ENCODE measurements around the gene SFMBT2.

Gene SFMBT2

GRCh38 chr10:7374795-7375194 lies 36.0 kb downstream of the SFMBT2 start:
- H3K27me3 ChIP-seq (ENCODE audit: control insufficient read depth in 5 of 5, insufficient read depth in 4 of 5, low read length in 5 of 5): no peaks in the 10 kb centered on the region
- no peak overlapping the region for H3K9ac ChIP-seq (ENCODE audit: low read length in 5 of 5)
- H3K4me3 ChIP-seq (ENCODE audit: low read depth in 1 of 5, low read length in 5 of 5): no peak overlapping the region
- peaks cover 0 to 5% (median 4%) of the 10 kb centered on the region in 5 donors for H3K9me3 ChIP-seq (ENCODE audit: control insufficient read depth in 5 of 5, low read length in 5 of 5)
- H3K36me3 ChIP-seq (ENCODE audit: control insufficient read depth in 5 of 5, insufficient read depth in 5 of 5, low read length in 5 of 5): peaks cover 0 to 36% (median 6%) of the 10 kb centered on the region in 5 donors
- H3K27ac ChIP-seq (ENCODE audit: low read depth, low read length): no peak overlapping the region
- peaks cover 0 to 10% (median 0%) of the 10 kb centered on the region in 5 donors for H3K4me1 ChIP-seq (ENCODE audit: control insufficient read depth in 5 of 5, insufficient read depth in 5 of 5, low read length in 5 of 5)

GRCh38 chr10:7373039-7373438 lies 37.8 kb downstream of the SFMBT2 start:
- no peak overlapping the region for H3K4me3 ChIP-seq (ENCODE audit: low read depth in 1 of 5, low read length in 5 of 5)
- no peaks in the 10 kb centered on the region for H3K27me3 ChIP-seq (ENCODE audit: control insufficient read depth in 5 of 5, insufficient read depth in 4 of 5, low read length in 5 of 5)
- H3K36me3 ChIP-seq (ENCODE audit: control insufficient read depth in 5 of 5, insufficient read depth in 5 of 5, low read length in 5 of 5): peaks cover 0 to 32% (median 7%) of the 10 kb centered on the region in 5 donors
- H3K4me1 ChIP-seq (ENCODE audit: control insufficient read depth in 5 of 5, insufficient read depth in 5 of 5, low read length in 5 of 5): peaks cover 0 to 10% (median 0%) of the 10 kb centered on the region in 5 donors
- H3K27ac ChIP-seq (ENCODE audit: low read depth, low read length): no peak overlapping the region
- no peak overlapping the region for H3K9ac ChIP-seq (ENCODE audit: low read length in 5 of 5)
- H3K9me3 ChIP-seq (ENCODE audit: control insufficient read depth in 5 of 5, low read length in 5 of 5): peaks cover 0 to 5% (median 4%) of the 10 kb centered on the region in 5 donors

- Histone ChIP-seq H3K27ac (ENCODE audit: low read depth, low read length) (no peak overlapping the region), H3K4me1 (ENCODE audit: control insufficient read depth in 5 of 5, insufficient read depth in 5 of 5, low read length in 5 of 5) (peaks cover 0 to 10% (median 0%) of the 10 kb centered on the region in 5 donors), H3K4me3 (ENCODE audit: low read depth in 1 of 5, low read length in 5 of 5) (no peak overlapping the region), H3K36me3 (ENCODE audit: control insufficient read depth in 5 of 5, insufficient read depth in 5 of 5, low read length in 5 of 5) (peaks cover 0 to 29% (median 8%) of the 10 kb centered on the region in 5 donors), H3K9me3 (ENCODE audit: control insufficient read depth in 5 of 5, low read length in 5 of 5) (peaks cover 0 to 5% (median 4%) of the 10 kb centered on the region in 5 donors), H3K27me3 (ENCODE audit: control insufficient read depth in 5 of 5, insufficient read depth in 4 of 5, low read length in 5 of 5) (no peaks in the 10 kb centered on the region), H3K9ac (ENCODE audit: low read length in 5 of 5) (no peak overlapping the region)
Observed at GRCh38 chr10:7372504-7372903, 38.3 kb downstream of the SFMBT2 start.

GRCh38 chr10:7370511-7370910 lies 40.3 kb downstream of the SFMBT2 start:
- no peaks in the 10 kb centered on the region for H3K27me3 ChIP-seq (ENCODE audit: control insufficient read depth in 5 of 5, insufficient read depth in 4 of 5, low read length in 5 of 5)
- H3K9me3 ChIP-seq (ENCODE audit: control insufficient read depth in 5 of 5, low read length in 5 of 5): peaks cover 0 to 5% (median 4%) of the 10 kb centered on the region in 5 donors
- no peak overlapping the region for H3K9ac ChIP-seq (ENCODE audit: low read length in 5 of 5)
- H3K27ac ChIP-seq (ENCODE audit: low read depth, low read length): no peak overlapping the region
- peaks cover 0 to 3% (median 0%) of the 10 kb centered on the region in 5 donors for H3K4me1 ChIP-seq (ENCODE audit: control insufficient read depth in 5 of 5, insufficient read depth in 5 of 5, low read length in 5 of 5)
- no peak overlapping the region for H3K4me3 ChIP-seq (ENCODE audit: low read depth in 1 of 5, low read length in 5 of 5)
- peaks cover 0 to 42% (median 19%) of the 10 kb centered on the region in 5 donors for H3K36me3 ChIP-seq (ENCODE audit: control insufficient read depth in 5 of 5, insufficient read depth in 5 of 5, low read length in 5 of 5)

- Histone ChIP-seq H3K9ac (ENCODE audit: low read length in 5 of 5) (no peak overlapping the region), H3K9me3 (ENCODE audit: control insufficient read depth in 5 of 5, low read length in 5 of 5) (peaks cover 0 to 5% (median 0%) of the 10 kb centered on the region in 5 donors), H3K27ac (ENCODE audit: low read depth, low read length) (no peak overlapping the region), H3K4me1 (ENCODE audit: control insufficient read depth in 5 of 5, insufficient read depth in 5 of 5, low read length in 5 of 5) (no peaks in the 10 kb centered on the region), H3K4me3 (ENCODE audit: low read depth in 1 of 5, low read length in 5 of 5) (no peak overlapping the region), H3K27me3 (ENCODE audit: control insufficient read depth in 5 of 5, insufficient read depth in 4 of 5, low read length in 5 of 5) (no peaks in the 10 kb centered on the region), H3K36me3 (ENCODE audit: control insufficient read depth in 5 of 5, insufficient read depth in 5 of 5, low read length in 5 of 5) (peaks cover 0 to 41% (median 28%) of the 10 kb centered on the region in 5 donors)
Observed at GRCh38 chr10:7365027-7365745, 45.6 kb downstream of the SFMBT2 start.

- Histone ChIP-seq H3K9me3 (ENCODE audit: control insufficient read depth in 5 of 5, low read length in 5 of 5) (peaks cover 0 to 5% (median 0%) of the 10 kb centered on the region in 5 donors), H3K9ac (ENCODE audit: low read length in 5 of 5) (no peak overlapping the region), H3K27ac (ENCODE audit: low read depth, low read length) (no peak overlapping the region), H3K36me3 (ENCODE audit: control insufficient read depth in 5 of 5, insufficient read depth in 5 of 5, low read length in 5 of 5) (peaks cover 0 to 37% (median 28%) of the 10 kb centered on the region in 5 donors), H3K4me1 (ENCODE audit: control insufficient read depth in 5 of 5, insufficient read depth in 5 of 5, low read length in 5 of 5) (no peaks in the 10 kb centered on the region), H3K27me3 (ENCODE audit: control insufficient read depth in 5 of 5, insufficient read depth in 4 of 5, low read length in 5 of 5) (no peaks in the 10 kb centered on the region), H3K4me3 (ENCODE audit: low read depth in 1 of 5, low read length in 5 of 5) (no peak overlapping the region)
Observed at GRCh38 chr10:7364474-7364873, 46.4 kb downstream of the SFMBT2 start.

GRCh38 chr10:7363700-7364099 lies 47.1 kb downstream of the SFMBT2 start:
- Histone ChIP-seq H3K36me3 (ENCODE audit: control insufficient read depth in 5 of 5, insufficient read depth in 5 of 5, low read length in 5 of 5) (peaks cover 0 to 45% (median 28%) of the 10 kb centered on the region in 5 donors), H3K9ac (ENCODE audit: low read length in 5 of 5) (no peak overlapping the region), H3K4me3 (ENCODE audit: low read depth in 1 of 5, low read length in 5 of 5) (no peak overlapping the region), H3K27ac (ENCODE audit: low read depth, low read length) (no peak overlapping the region), H3K9me3 (ENCODE audit: control insufficient read depth in 5 of 5, low read length in 5 of 5) (peaks cover 0 to 5% (median 0%) of the 10 kb centered on the region in 5 donors), H3K27me3 (ENCODE audit: control insufficient read depth in 5 of 5, insufficient read depth in 4 of 5, low read length in 5 of 5) (no peaks in the 10 kb centered on the region), H3K4me1 (ENCODE audit: control insufficient read depth in 5 of 5, insufficient read depth in 5 of 5, low read length in 5 of 5) (no peaks in the 10 kb centered on the region)

GRCh38 chr10:7362471-7362870 lies 48.4 kb downstream of the SFMBT2 start:
- no peaks in the 10 kb centered on the region for H3K4me1 ChIP-seq (ENCODE audit: control insufficient read depth in 5 of 5, insufficient read depth in 5 of 5, low read length in 5 of 5)
- peaks cover 0 to 5% (median 0%) of the 10 kb centered on the region in 5 donors for H3K9me3 ChIP-seq (ENCODE audit: control insufficient read depth in 5 of 5, low read length in 5 of 5)
- H3K27me3 ChIP-seq (ENCODE audit: control insufficient read depth in 5 of 5, insufficient read depth in 4 of 5, low read length in 5 of 5): no peaks in the 10 kb centered on the region
- H3K27ac ChIP-seq (ENCODE audit: low read depth, low read length): no peak overlapping the region
- no peak overlapping the region for H3K4me3 ChIP-seq (ENCODE audit: low read depth in 1 of 5, low read length in 5 of 5)
- no peak overlapping the region for H3K9ac ChIP-seq (ENCODE audit: low read length in 5 of 5)
- peaks cover 0 to 42% (median 23%) of the 10 kb centered on the region in 5 donors for H3K36me3 ChIP-seq (ENCODE audit: control insufficient read depth in 5 of 5, insufficient read depth in 5 of 5, low read length in 5 of 5)

- Histone ChIP-seq H3K4me1 (ENCODE audit: control insufficient read depth in 5 of 5, insufficient read depth in 5 of 5, low read length in 5 of 5) (no peaks in the 10 kb centered on the region), H3K9me3 (ENCODE audit: control insufficient read depth in 5 of 5, low read length in 5 of 5) (peaks cover 0 to 5% (median 0%) of the 10 kb centered on the region in 5 donors), H3K36me3 (ENCODE audit: control insufficient read depth in 5 of 5, insufficient read depth in 5 of 5, low read length in 5 of 5) (peaks cover 0 to 37% (median 14%) of the 10 kb centered on the region in 5 donors), H3K27ac (ENCODE audit: low read depth, low read length) (no peak overlapping the region), H3K9ac (ENCODE audit: low read length in 5 of 5) (no peak overlapping the region), H3K4me3 (ENCODE audit: low read depth in 1 of 5, low read length in 5 of 5) (no peak overlapping the region), H3K27me3 (ENCODE audit: control insufficient read depth in 5 of 5, insufficient read depth in 4 of 5, low read length in 5 of 5) (no peaks in the 10 kb centered on the region)
Observed at GRCh38 chr10:7361316-7361715, 49.5 kb downstream of the SFMBT2 start.

- peaks cover 0 to 27% (median 7%) of the 10 kb centered on the region in 5 donors for H3K36me3 ChIP-seq (ENCODE audit: control insufficient read depth in 5 of 5, insufficient read depth in 5 of 5, low read length in 5 of 5)
Observed at GRCh38 chr10:7359954-7360353, 50.9 kb downstream of the SFMBT2 start.

More at GRCh38 chr10:7359954-7360353, 50.9 kb downstream of the SFMBT2 start:
- no peak overlapping the region for H3K27ac ChIP-seq (ENCODE audit: low read depth, low read length)
- peaks cover 0 to 5% (median 0%) of the 10 kb centered on the region in 5 donors for H3K9me3 ChIP-seq (ENCODE audit: control insufficient read depth in 5 of 5, low read length in 5 of 5)
- no peaks in the 10 kb centered on the region for H3K27me3 ChIP-seq (ENCODE audit: control insufficient read depth in 5 of 5, insufficient read depth in 4 of 5, low read length in 5 of 5)
- H3K4me1 ChIP-seq (ENCODE audit: control insufficient read depth in 5 of 5, insufficient read depth in 5 of 5, low read length in 5 of 5): no peaks in the 10 kb centered on the region
- H3K4me3 ChIP-seq (ENCODE audit: low read depth in 1 of 5, low read length in 5 of 5): no peak overlapping the region
- no peak overlapping the region for H3K9ac ChIP-seq (ENCODE audit: low read length in 5 of 5)
